ENCODE results near the gene PIP4K2A. TPM values are rescaled to one million over a fixed set of nuclear protein-coding genes. Genes with fewer than 3 reads are reported as not detected.
A peak's percentile ranks its signal among the peaks of the same experiment; 100 is the strongest.

Gene PIP4K2A
- total RNA-seq, 4 donors from 2014 or later = 6.8 to 34.7 (median 15.4) TPM

GRCh38 chr10:22670788-22671187 lies 43.6 kb downstream of the PIP4K2A start:
- TF ChIP-seq POLR2A (IDR thresholded peaks at IDR 0.05) = no peak
- TF ChIP-seq CTCF (IDR thresholded peaks at IDR 0.05) = no peak
- Histone ChIP-seq H3K36me3 (no peaks in the 10 kb centered on the region), H3K27ac (no peak overlapping the region), H3K4me1 (peaks cover 0 to 22% (median 9%) of the 10 kb centered on the region in 4 donors), H3K4me3 (no peak overlapping the region), H3K27me3 (no peaks in the 10 kb centered on the region), H3K9me3 (no peaks in the 10 kb centered on the region)
- DNase-seq = no peak

GRCh38 chr10:22669163-22669711 lies 45.1 kb downstream of the PIP4K2A start:
- no peaks in the 10 kb centered on the region for H3K36me3 ChIP-seq
- H3K9me3 ChIP-seq = no peaks in the 10 kb centered on the region
- H3K4me1 ChIP-seq = peaks cover 0 to 19% (median 9%) of the 10 kb centered on the region in 4 donors
- H3K4me3 ChIP-seq = no peak overlapping the region
- DNase-seq = no peak
- peak overlapping the region in 1 of 4 donors; percentile 34 for H3K27ac ChIP-seq
- H3K27me3 ChIP-seq = no peaks in the 10 kb centered on the region
- TF ChIP-seq POLR2A (IDR thresholded peaks at IDR 0.05) (no peak), CTCF (IDR thresholded peaks at IDR 0.05) (no peak)

- Histone ChIP-seq H3K4me3 (no peak overlapping the region), H3K36me3 (no peaks in the 10 kb centered on the region), H3K9me3 (no peaks in the 10 kb centered on the region), H3K27me3 (no peaks in the 10 kb centered on the region), H3K27ac (peak overlapping the region; percentile 1 to 50 (median 33)), H3K4me1 (peaks cover 0 to 19% (median 7%) of the 10 kb centered on the region in 4 donors)
- TF ChIP-seq POLR2A (IDR thresholded peaks at IDR 0.05) = no peak
- no peak for TF ChIP-seq CTCF (IDR thresholded peaks at IDR 0.05)
- no peak for DNase-seq
Observed at GRCh38 chr10:22667093-22667480, 47.3 kb downstream of the PIP4K2A start.

- H3K36me3 ChIP-seq = no peaks in the 10 kb centered on the region
Observed at GRCh38 chr10:22666287-22667092, 47.9 kb downstream of the PIP4K2A start.

GRCh38 chr10:22665329-22665728 lies 49.0 kb downstream of the PIP4K2A start:
- Histone ChIP-seq H3K4me1 (peaks cover 0 to 19% (median 7%) of the 10 kb centered on the region in 4 donors), H3K36me3 (no peaks in the 10 kb centered on the region), H3K4me3 (no peak overlapping the region), H3K9me3 (no peaks in the 10 kb centered on the region), H3K27me3 (no peaks in the 10 kb centered on the region), H3K27ac (no peak overlapping the region)
- no peak for TF ChIP-seq POLR2A (IDR thresholded peaks at IDR 0.05)
- no peak for TF ChIP-seq CTCF (IDR thresholded peaks at IDR 0.05)
- no peak for DNase-seq

More at GRCh38 chr10:22666287-22667092, 47.9 kb downstream of the PIP4K2A start:
- peak in 2 of 3 donors; percentile 68 to 84 for DNase-seq
- Histone ChIP-seq H3K27ac (peak overlapping the region; percentile 1 to 50 (median 33)), H3K27me3 (no peaks in the 10 kb centered on the region), H3K4me3 (no peak overlapping the region), H3K4me1 (peaks cover 0 to 19% (median 7%) of the 10 kb centered on the region in 4 donors), H3K9me3 (no peaks in the 10 kb centered on the region)
- TF ChIP-seq CTCF (IDR thresholded peaks at IDR 0.05) = no peak
- TF ChIP-seq POLR2A (IDR thresholded peaks at IDR 0.05) = peak in 1 of 2 donors; percentile 10
